Upper lobe of left lung (tissue), 4 donors: ENCODE measurements around the gene NEB.

Experiments
- CTCF ChIP-seq, 6 experiments: fragments of 450-650 bp in 4 of 6; fragments of 200-600 bp in 2 of 6; sonication (generic) in 2 of 6; IDR thresholded peaks; one replicate each; pipeline ENCODE4 v1.5.1; 2016 to 2019; ENCODE audit warnings: antibody characterized with exemption in 6 of 6
- EP300 ChIP-seq, 4 donors: sonication (generic); formaldehyde crosslinking; IDR thresholded peaks; one replicate each; pipeline ENCODE4 v1.5.1; 2017; ENCODE audit warnings: antibody characterized with exemption in 4 of 4, control low read depth in 2 of 4
- POLR2A ChIP-seq, 4 donors: fragments of 450-650 bp; IDR thresholded peaks; one replicate each; pipeline ENCODE4 v1.5.1; 2016 to 2017; ENCODE audit warnings: antibody characterized with exemption in 4 of 4, mild to moderate bottlenecking in 2 of 4
- POLR2AphosphoS5 ChIP-seq, 2 donors: sonication (generic); formaldehyde crosslinking; IDR thresholded peaks; one replicate each; pipeline ENCODE4 v1.5.1; 2017; ENCODE audit warnings: antibody characterized with exemption in 2 of 2

- TF ChIP-seq CTCF (IDR thresholded peaks at IDR 0.05): no peak
- TF ChIP-seq POLR2AphosphoS5 (IDR thresholded peaks at IDR 0.05): no peak
- TF ChIP-seq EP300 (IDR thresholded peaks at IDR 0.05): no peak
- TF ChIP-seq POLR2A (IDR thresholded peaks at IDR 0.05): no peak
These were observed 25.9 kb upstream of the NEB start for GRCh38 chr2:151760139-151760650.
